GM18498 (cell line): Measurements from ENCODE around the gene GPS2.
A peak's percentile ranks its signal among the peaks of the same experiment; 100 is the strongest.
"Not testable (repeated sequence)": the region's sequence is repeated elsewhere in the genome, so short reads cannot be mapped to it uniquely, and the experiment has no call there.

Experiments used
- ATAC-seq: cut with Tn5 transposase; IDR thresholded peaks from one replicate; pipeline ENCODE4 v1.9.1; 2021; ENCODE audit warnings: mild to moderate bottlenecking, moderate library complexity; ENCODE audit not compliant: unreplicated experiment

GPS2 gene

DNA sequence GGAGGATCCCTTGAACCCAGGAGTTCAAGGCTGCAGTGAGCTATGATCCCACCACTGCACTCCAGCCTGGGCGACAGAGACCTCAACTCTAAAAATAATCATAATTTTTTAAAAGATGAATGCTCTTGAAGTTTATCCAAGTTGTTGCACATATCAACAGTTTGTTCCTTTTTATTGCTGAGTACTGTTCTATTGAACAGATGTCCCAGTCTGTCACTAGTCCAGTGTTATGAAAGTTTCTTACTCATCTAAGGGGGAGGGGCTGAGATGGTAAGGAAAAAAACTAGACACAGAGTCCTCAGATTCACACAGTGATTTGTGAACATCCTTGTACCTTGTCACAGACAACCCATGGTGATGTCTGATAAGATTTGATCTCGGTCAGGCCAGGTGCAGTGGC, 25.0 kb upstream of the GPS2 start:
- no peak for ATAC-seq

DNA sequence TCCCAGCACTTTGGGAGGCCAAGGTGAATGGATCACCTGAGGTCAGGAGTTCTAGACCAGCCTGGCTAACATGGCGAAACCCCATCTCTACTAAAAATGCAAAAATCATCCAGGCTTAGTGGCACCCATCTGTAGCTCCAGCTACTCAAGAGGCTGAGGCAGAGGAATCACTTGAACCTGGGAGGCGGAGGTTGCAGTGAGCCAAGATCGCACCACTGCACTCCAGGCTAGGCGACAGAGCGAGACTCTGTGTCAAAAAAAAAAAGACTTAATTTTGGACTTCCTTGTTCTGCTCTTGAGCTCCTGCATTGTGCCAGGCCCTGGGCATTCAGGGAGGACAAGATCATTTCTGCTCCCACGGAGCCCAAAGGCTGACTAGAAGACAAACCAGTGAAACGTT, 22.4 kb upstream of the GPS2 start:
- not testable (repeated sequence) for ATAC-seq

DNA sequence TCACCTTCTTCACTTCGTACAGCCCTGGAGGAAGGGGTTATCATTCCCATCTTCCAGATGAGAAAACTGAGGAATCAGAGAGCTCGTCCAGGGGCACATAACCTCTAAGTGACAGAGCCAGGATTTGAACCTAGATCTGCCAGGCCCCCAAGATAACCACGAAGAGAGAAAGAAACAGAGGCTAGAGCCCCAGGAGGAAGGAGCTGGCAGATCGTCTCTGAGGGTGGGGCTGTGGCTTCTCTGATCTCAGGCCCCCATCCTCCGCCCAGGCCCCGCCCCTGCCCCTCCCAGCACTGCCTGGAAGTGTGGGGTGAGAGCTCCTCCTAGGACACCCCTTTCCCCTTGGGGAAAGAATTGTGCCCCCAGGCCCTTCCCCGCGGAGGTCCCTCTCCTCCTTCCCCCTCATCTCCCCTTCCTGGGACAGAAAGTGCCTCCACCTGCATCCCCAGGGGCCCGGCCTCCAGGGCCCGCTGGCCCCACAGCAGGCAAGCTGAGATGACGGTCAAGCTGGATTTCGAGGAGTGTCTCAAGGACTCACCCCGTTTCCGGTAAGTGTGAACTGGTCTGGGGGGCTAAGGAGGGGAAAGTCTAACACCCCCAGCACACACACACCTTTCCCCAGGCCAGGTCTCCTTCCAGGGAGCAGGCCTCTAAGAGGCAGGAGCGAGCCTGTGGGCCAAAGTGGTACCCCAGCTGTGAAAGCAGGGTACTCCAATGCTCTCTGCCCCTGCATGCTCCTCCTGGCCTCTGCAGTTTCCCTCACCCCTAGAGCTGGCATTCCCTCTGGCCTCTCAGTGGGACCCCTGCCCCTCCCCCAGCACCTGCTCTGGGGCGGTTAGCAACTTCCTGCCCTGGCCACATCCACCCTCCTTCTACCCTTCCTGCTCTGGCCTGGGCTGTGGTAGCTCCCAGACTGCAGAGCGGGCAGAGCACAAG, 21.3 kb upstream of the GPS2 start, which contains the start of gene ACAP1:
Gene ACAP1 (plus strand): TSS at position 290 of the 936 bp plus-strand sequence. CDS start 206 bp downstream, at position 496.
- ATAC-seq = peak; percentile 75

DNA sequence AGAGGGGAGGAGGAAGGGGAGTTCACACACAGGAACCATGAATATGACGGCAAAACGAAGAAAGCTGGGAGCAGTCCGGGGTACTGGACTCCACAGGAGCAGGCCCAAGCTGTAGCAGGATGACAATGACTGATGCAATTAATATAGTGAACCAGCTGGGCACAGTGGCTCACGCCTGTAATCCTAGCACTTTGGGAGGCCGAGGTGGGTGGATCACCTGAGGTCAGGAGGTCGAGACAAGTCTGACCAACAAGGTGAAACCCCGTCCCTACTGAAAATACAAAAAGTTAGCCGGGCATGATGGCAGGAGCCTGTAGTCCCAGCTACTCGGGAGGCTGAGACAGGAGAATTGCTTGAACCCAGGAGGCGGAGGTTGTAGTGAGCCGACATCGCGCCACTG, 20.6 kb upstream of the GPS2 start:
- not testable (repeated sequence) for ATAC-seq

DNA sequence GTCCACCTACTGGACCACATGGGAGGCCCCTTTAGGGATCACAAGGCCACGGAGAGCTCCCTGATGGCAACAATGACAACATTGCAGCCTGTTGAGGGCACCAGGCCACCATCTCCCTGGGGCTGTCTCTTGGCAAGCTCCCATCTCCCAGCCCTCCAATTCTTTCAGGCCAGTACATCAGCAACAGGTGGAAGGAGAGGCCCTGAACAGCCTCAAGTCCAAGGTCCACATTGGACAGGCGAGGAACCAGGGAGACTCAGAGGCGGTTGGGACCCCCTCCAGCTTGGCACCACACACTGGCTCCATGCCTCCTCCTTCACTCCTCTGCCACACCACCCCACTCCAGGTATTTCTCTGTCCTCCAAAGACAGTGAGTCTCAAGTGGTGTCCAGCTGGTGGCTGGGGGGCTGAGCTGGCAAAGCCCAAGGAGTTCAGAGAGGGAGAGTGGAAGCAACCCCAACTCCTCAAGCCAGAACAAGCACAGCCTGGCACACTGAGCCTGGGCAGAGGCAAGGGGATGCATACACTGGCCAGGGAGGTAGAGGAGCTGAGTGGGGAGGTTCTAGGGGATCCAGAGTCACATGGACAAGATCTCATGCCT, 19.9 kb upstream of the GPS2 start:
- ATAC-seq = no peak

DNA sequence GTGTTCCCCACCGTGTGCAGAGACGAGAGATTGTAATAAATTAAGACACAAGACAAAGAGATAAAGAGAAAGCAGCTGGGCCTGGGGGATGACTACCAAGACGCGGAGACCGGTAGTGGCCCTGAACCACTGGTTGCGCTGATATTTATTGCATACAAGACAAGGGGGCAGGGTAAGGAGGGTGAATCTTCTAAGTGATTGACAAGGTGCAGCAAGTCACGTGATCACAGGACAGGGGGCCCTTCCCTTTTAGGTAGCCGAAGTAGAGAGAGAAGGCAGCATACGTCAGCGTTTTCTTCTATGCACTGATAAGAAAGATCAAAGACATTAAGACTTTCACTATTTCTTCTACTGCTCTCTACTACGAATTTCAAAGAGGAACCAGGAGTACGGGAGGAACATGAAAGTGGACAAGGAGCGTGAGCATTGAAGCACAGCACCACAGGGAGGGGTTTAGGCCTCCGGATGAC, 17.5 kb upstream of the GPS2 start:
- not testable (repeated sequence) for ATAC-seq

DNA sequence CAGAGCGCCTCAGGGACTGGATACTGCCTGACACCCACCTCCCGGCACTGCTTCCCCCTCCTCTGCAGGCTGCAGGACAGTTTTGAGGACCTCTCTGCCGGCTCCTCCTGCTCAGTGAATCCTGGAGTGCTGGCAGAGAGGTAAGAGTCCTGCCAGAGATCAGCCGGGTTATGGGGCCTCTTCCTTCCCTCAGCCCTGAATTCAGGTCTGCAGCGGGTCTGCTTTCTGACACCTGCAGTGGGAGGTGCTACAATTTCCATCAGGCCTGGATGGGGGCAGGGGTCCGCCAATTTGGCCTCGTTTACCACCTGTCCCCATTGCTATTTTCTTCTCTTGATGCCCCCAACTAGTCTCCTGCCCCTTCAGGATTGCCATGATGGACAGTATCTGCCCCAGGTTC, 17.0 kb upstream of the GPS2 start:
- ATAC-seq = no peak

DNA sequence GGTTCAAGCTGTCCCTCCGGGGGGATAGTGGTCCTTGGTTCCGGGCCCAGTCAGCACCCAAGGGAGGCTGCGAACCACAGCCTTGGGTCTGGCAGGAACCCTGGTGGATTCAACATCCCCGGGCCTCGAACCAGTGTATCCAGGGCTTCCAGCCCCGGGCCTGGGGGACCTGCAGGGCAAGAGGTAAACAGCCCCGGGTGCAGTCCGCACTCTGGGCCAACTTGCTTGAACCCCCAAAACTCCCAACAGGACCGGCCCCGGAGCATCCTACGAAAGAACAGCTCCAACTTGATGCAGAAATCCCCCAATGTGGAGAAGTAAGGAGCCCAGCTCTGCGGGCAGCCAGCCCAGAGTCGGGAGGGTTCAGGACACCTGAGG, 15.5 kb upstream of the GPS2 start:
- ATAC-seq = no peak

DNA sequence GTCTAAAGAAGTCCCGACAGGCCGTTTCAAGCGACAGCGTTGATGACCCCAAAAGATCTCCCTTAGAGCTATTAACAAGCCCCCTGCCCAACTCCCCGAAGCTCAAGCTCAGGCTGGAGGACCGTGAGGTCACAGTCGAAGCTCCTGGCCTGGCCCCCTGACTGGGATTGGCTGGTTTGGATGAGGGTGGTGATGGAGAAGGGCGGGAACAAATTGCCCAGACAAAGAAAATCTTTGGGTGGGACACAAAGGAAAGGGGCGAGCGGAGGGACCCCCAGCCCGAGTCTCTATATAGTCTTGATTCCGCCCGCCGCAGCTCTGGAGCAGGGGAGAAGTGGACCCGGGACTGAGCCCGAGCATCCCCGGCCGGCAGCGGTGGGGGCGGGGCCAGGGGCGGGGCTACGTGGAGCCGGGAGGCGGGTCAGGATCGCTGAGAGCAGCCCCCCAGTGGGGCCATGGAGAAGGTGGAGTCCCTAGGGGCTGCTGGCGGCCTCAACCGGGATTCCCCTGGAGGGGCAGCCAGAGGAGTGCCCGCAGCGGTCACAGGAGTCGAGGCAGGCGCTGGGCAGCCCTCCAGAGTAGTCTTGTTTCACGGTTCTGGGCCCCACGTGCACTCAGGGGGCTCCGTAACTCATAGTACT, 15.0 kb upstream of the GPS2 start:
- ATAC-seq = peak; percentile 36

DNA sequence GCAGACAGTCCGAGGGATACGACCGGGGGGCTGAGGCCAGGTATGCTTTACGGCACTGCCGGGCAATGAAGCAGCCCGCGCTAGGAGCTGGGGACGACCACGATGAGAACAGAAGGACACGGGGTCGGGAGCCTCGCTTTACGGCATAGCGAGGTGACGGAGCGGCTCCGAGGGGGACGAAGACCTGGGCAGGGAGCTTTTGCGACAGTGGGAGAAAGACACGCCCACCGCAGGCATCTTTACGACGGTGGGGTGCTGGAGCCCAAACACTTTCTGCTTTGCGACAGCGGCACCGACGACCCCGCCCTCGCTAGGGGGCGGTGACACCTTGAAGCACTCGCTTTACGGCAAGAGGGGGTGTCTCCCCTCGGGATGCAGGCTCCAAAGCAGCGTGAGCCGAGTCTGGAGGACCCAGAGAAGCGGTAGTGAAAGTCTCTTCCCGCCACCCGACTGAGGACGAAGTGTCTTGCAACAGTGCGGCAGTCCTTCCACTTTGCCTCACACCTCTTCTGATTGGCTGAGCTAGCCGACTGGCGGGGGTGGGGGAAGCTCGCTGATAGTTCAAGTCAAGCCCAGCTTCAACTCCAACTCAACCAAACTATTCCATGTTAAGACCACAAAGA, 14.3 kb upstream of the GPS2 start:
- ATAC-seq = peak; percentile 62

DNA sequence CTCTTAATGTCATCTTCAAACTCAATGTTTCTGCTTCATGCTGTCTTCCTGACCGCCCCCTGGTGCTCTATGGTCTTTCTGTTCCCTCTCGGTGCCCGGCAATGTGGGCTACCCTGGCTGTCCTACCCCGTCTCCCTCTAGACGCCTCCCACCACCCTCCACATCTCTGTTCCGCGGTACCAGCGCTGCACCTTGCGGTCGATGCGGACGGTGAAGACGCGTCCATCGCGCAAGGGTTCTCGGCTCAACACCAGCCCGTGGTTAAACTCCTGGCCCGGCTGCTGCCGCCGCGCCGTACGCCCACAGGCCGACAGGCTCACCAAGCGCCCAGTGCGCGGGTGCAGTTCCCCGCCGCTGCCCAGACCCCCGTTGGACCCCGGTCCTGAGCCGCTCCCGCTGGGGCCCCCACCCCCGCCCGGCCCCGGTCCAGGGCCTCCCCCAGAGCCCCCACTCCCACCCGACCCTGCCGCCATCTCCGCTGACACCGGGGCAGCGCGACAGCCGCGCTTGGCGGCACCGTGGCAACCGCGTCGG, 13.7 kb upstream of the GPS2 start, which contains the start of gene NEURL4:
Gene NEURL4 (minus strand): TSS at position 496 of the 534 bp plus-strand sequence. CDS start 23 bp downstream, at position 473.
- peak; percentile 13 for ATAC-seq

DNA sequence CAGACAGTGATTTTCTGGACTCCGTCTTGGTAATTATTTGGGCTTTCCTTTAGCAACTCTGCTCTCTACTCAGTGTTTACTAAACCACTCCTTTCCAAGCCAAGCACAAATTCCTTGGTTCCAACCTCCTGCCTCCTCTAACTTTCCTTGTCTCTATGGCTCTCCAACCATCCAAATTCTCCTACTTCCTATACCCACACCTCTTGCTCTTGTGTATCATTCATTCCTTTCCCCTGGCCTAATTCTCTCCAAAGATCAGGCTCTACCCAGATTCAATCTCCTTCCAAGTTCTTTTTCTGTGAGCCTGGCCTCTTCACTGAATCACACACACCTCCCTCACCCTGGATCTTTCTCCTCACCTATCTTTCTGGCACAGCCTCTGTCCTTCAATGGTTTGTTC, 12.8 kb upstream of the GPS2 start:
- no peak for ATAC-seq

DNA sequence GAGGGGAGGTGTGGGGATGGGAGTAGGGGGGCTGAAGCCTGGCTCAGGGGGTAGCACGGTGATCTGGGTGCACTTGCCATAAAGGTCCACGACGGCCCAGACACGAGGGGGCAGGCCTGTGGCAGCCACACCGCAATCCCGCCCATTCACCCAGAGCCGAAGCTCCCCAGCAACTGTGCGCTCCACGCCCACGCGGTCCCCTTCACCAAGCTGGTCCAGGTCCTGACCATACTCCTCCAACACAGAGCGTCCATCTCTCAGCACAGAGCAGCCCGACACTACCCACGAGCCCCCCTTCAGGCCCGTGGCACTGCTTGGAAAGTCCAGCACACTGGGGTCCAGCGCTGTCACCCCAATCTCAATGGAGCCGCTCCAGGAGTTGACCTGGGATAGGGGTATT, 12.3 kb upstream of the GPS2 start:
- ATAC-seq = no peak

DNA sequence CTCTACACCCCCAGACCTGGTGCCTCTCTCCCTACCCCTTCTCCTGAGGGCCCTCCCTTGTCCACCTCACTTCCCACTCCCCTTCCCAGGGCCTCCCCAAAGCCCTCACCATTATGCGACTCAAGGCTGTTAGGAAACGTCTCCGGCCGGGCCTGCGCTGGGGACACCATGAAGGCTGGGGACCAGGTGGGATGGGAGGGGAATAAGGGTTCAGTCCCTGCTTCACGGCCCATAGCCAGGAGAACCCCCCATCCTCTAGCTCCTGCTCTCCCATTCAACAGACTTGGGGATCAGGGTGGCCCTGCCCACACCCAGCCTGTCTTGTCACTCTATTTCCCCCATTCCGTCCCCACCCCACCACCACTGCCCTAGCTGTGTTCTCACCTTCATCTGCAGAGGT, 11.9 kb upstream of the GPS2 start:
- no peak for ATAC-seq

DNA sequence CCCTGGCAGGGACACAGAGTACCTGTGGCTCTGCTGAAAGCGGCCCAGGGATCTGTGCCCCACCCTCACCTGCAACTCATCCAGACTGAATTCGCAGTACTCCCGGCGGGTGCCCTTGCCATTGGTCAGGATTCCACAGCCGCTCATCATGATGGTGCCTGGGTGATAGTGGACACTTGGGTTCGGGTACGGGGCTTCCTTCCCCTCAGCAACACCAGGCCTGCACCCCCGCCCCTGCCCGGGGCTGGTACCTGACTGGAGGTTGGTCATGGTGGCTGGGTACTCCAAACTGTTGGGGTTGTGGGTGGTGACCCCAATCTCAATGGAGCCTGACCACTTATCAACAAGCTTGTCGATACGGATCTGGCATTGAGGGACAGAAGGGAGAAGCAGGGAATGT, 11.0 kb upstream of the GPS2 start:
- ATAC-seq = no peak

DNA sequence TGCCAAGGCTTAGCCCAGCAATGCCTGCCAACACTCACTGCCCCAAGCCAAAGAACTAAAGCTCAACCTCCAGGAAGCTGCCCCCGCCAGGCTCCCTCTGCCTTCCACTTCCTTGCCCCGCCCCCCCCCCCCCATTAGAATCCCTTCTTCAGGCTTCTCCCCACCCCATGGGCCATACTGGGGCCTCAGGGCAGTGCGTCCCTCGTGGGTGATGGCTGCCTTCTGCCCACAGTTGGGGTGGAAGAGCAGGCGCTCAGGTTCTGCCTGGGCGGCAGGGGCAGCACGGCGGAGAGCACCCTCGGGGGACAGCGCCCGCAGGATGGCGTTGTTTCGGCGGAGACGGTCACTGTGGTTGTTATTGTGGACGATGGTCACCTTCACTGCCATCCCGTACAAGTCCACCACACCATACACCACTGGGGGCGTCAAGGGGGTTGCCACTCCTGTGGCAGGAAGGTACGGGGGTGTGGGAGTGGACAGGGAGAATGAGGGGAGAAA, 9.9 kb upstream of the GPS2 start:
- ATAC-seq = no peak

DNA sequence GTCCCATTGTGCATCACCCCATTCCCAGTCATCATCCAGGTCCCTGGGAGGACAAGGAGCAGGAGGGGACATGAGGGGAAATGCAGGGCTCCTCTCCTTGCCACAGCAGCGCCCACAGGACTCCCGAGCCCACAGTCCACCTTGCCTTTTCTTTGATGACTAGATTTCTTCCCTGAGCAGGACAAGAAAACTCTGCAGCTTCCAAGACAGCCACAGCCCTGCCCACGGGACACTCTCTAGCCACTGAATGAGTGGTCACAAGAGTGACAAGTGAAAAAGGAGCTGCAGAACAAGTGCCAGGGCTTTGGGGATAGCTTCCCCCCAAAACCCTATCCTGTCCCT, 9.2 kb upstream of the GPS2 start:
- no peak for ATAC-seq

DNA sequence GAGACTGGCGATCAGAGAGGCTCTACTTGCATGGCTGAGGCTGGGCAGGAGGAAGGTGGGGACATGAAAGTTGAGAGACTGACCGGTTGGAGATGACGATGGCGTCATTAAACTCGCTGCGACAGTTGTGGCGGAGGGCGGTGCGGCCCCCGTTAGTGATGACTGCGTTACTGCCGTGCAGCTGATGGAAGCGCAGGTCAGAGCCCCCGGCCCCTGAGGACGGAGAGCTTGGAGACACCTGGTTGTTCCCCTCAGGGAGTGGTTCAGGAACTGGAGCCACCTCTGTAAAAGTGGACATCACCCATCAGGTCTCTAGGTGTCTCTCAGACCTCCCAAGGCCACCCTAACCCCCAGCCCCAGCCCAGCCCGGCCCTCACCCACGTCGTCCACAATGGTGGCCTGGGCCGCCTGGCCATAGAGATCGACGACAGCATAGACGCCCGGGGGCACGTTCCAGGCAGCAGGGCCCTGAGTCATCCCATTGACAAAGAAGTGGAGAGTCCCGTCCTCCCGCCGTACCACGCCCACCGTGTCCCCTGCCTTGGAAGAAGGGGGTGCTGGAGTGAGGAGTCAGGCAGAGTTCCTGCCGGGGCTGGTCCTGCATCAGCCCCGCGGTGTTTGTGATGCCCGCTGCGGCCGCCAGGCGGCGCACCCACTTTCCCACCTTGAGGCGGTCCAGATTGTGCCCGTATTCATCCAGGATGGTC, 8.7 kb upstream of the GPS2 start:
- ATAC-seq = no peak

DNA sequence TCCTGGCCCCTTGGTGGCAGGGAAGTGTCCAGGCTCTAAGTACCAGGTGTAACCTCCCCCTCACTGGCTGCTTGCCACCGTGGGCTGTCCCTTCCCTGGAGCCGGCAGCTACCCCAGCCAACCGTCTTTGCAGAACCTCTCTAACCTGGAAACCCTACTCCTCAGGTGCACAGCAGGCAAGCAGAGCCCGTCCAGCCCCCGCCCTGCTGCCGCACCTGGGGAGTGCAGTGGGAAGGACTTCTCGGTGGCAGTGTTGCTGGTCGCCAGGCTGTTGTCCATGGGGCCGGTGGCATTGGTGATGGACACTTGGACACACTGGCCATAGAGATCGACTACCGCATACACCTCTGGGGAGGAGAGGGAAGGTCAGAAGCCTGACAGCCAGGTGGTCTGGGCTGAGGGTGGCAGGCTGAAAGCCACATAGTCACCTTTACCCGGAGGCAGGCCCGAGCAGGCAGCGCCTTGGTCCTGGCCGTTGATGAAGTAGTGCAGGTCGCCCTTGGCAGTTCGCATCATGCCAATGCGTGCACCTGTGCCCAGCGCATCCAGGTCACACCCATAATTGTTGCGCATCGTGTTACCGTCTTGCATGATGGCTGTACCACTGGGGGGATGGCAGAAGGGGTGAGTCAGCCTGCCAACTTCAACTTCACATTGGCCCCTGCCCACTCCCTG, 7.5 kb upstream of the GPS2 start:
- no peak for ATAC-seq

DNA sequence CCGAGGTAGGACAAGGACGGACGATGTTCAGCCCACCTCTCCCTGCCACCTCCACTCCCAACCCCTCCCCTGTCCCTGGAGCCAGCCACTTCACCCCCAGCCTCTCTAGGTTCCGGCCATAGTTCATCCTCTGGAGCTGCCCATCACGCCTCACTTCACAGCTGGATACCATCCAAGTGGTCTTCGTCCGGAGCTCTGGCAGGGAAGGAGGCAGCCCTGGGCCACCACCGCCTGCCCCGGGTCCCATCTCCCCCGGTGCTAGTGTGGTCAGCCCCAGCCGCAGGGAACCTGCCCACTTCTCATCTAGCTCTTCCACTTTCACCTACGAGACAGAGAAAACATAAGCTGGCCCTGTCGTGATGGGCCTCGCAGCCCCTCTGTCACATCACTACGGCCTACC, 6.3 kb upstream of the GPS2 start:
- ATAC-seq = no peak
